Common myeloid progenitor, CD34-positive (primary cell): Measurements from ENCODE around the gene CDC14A.
"Not testable (repeated sequence)": the region's sequence is repeated elsewhere in the genome, so short reads cannot be mapped to it uniquely, and the experiment has no call there.

Experiments used
- CTCF ChIA-PET: fragments of 350-600 bp; sonication (Branson Sonifier 250); formaldehyde crosslinking; loops from one replicate; lab custom pipeline; 2021; ENCODE audit warnings: antibody characterized with exemption; lab: Charles Lee
- POLR2A ChIA-PET: fragments of 350-600 bp; sonication (Branson Sonifier 250); formaldehyde crosslinking; loops from one replicate; lab custom pipeline; 2021; ENCODE audit warnings: antibody characterized with exemption; lab: Charles Lee
- DNase-seq, 3 donors: peaks; one replicate each; pipeline versions ENCODE4 v3.0.0 to v3.0.0-alpha.2; 2013
- H3K27ac ChIP-seq, 2 experiments: 1 replicate in 1 of 2; 2 replicates in 1 of 2; pipeline ENCODE4 v1.7.0; 2013; ENCODE audit warnings: inconsistent platforms in 2 of 2, low read length in 2 of 2, mild to moderate bottlenecking in 2 of 2, low read depth in 1 of 2, moderate library complexity in 1 of 2; ENCODE audit not compliant: severe bottlenecking in 2 of 2, insufficient read depth in 1 of 2, poor library complexity in 1 of 2
- H3K27me3 ChIP-seq, 5 experiments: replicated peaks in 2 of 5; 1 replicate in 3 of 5; 2 replicates in 2 of 5; pipeline versions ENCODE4 v1.6.1 to v1.7.0; 2013; ENCODE audit warnings: low read length in 4 of 5, mild to moderate bottlenecking in 2 of 5, moderate library complexity in 2 of 5, inconsistent platforms in 1 of 5; ENCODE audit not compliant: insufficient read depth in 5 of 5, control insufficient read depth in 4 of 5
- H3K36me3 ChIP-seq, 4 experiments: 1 replicate in 2 of 4; 2 replicates in 2 of 4; pipeline versions ENCODE4 v1.6.1 to v1.7.0; 2013; ENCODE audit warnings: low read length in 3 of 4, control low read depth in 1 of 4, mild to moderate bottlenecking in 1 of 4; ENCODE audit not compliant: control insufficient read depth in 4 of 4, insufficient read depth in 4 of 4
- H3K4me1 ChIP-seq, 4 experiments: 1 replicate in 3 of 4; 2 replicates in 1 of 4; pipeline versions ENCODE4 v1.6.1 to v1.7.1; 2013; ENCODE audit warnings: low read length in 3 of 4, mild to moderate bottlenecking in 3 of 4, control low read depth in 1 of 4, inconsistent platforms in 1 of 4, moderate library complexity in 1 of 4; ENCODE audit not compliant: control insufficient read depth in 4 of 4, insufficient read depth in 4 of 4; ENCODE audit errors: control extremely low read depth in 1 of 4
- H3K4me3 ChIP-seq, 7 experiments: 1 replicate in 4 of 7; 2 replicates in 3 of 7; pipeline versions ENCODE4 v1.5.1 to v1.7.0; 2013; ENCODE audit warnings: mild to moderate bottlenecking in 7 of 7, low read length in 6 of 7, moderate library complexity in 6 of 7, inconsistent platforms in 2 of 7, low read depth in 2 of 7, control low read depth in 1 of 7; ENCODE audit not compliant: insufficient read depth in 4 of 7, control insufficient read depth in 1 of 7; ENCODE audit errors: extremely low read depth in 1 of 7
- H3K9me3 ChIP-seq, 5 experiments: 1 replicate in 4 of 5; 2 replicates in 1 of 5; pipeline versions ENCODE4 v1.6.1 to v1.7.1; 2013; ENCODE audit warnings: low read length in 4 of 5, mild to moderate bottlenecking in 2 of 5, inconsistent platforms in 1 of 5, low read depth in 1 of 5, moderate library complexity in 1 of 5; ENCODE audit not compliant: control insufficient read depth in 4 of 5, insufficient read depth in 2 of 5; ENCODE audit errors: control extremely low read depth in 1 of 5
- WGBS: methylation state at CpG from one replicate; pipeline ENCODE4 v1.1.5; 2013; ENCODE audit not compliant: insufficient coverage; 5-methylcytosine and 5-hydroxymethylcytosine counted together

Gene CDC14A

GRCh38 chr1:100405902-100406301, 53.6 kb downstream of the CDC14A start:
- H3K9me3 ChIP-seq, POLR2A ChIA-PET, H3K27ac ChIP-seq, DNase-seq, H3K4me1 ChIP-seq, H3K36me3 ChIP-seq, H3K4me3 ChIP-seq, H3K27me3 ChIP-seq: not testable (repeated sequence)
- CTCF ChIA-PET, result interaction anchor here (0.9 kb wide), 1 partner anchor 17 kb away, joined by 3 read pairs; no protein-coding TSS in a partner anchor
- WGBS, result 100% methylated on average over 2 of the region's 5 CpGs

- POLR2A ChIA-PET, H3K4me3 ChIP-seq, H3K4me1 ChIP-seq, H3K27ac ChIP-seq, H3K27me3 ChIP-seq, DNase-seq, H3K9me3 ChIP-seq, H3K36me3 ChIP-seq: not testable (repeated sequence)
- CTCF ChIA-PET, result interaction anchor here (1.6 kb wide), 1 partner anchor 17 kb away, joined by 4 read pairs; no protein-coding TSS in a partner anchor
- WGBS, result 100% methylated on average over 1 of the region's 3 CpGs
Measured at GRCh38 chr1:100407390-100407789, 55.1 kb downstream of the CDC14A start.

GRCh38 chr1:100411019-100411418, 58.7 kb downstream of the CDC14A start:
- POLR2A ChIA-PET, result no interaction called here
- H3K9me3 ChIP-seq, result no peaks in the 10 kb centered on the region
- no peak overlapping the region for H3K4me3 ChIP-seq
- peaks cover 0 to 12% (median 2%) of the 10 kb centered on the region in 4 experiments for H3K4me1 ChIP-seq
- H3K27ac ChIP-seq, result no peak overlapping the region
- H3K27me3 ChIP-seq, result no peaks in the 10 kb centered on the region
- 98% methylated on average over 3 of the region's 4 CpGs for WGBS
- DNase-seq, result no peak
- peaks cover 0 to 4% (median 0%) of the 10 kb centered on the region in 4 experiments for H3K36me3 ChIP-seq
- CTCF ChIA-PET, result interaction anchor here (1.1 to 1.9 kb wide), 2 partner anchors 13 to 50 kb away, joined by 3 to 4 read pairs; no protein-coding TSS in a partner anchor

GRCh38 chr1:100411574-100411973, 59.3 kb downstream of the CDC14A start:
- no peaks in the 10 kb centered on the region for H3K9me3 ChIP-seq
- no peak overlapping the region for H3K27ac ChIP-seq
- ChIA-PET CTCF (interaction anchor here (1.1 to 1.4 kb wide), 2 partner anchors 24 to 51 kb away, joined by 3 read pairs; no protein-coding TSS in a partner anchor), POLR2A (no interaction called here)
- H3K4me1 ChIP-seq, result peaks cover 0 to 12% (median 2%) of the 10 kb centered on the region in 4 experiments
- no peak overlapping the region for H3K4me3 ChIP-seq
- H3K27me3 ChIP-seq, result no peaks in the 10 kb centered on the region
- DNase-seq, result no peak
- H3K36me3 ChIP-seq, result peaks cover 0 to 4% (median 0%) of the 10 kb centered on the region in 4 experiments

GRCh38 chr1:100413035-100413434, 60.7 kb downstream of the CDC14A start:
- no peaks in the 10 kb centered on the region for H3K27me3 ChIP-seq
- H3K4me1 ChIP-seq, result peaks cover 0 to 12% (median 2%) of the 10 kb centered on the region in 4 experiments
- H3K27ac ChIP-seq, result no peak overlapping the region
- CTCF ChIA-PET, result interaction anchor here (0.6 to 3.0 kb wide), 5 partner anchors 9 to 44 kb away, joined by 3 to 16 read pairs (median 4); no protein-coding TSS in a partner anchor
- H3K4me3 ChIP-seq, result no peak overlapping the region
- 100% methylated on average over 2 of the region's 2 CpGs for WGBS
- peaks cover 0 to 4% (median 1%) of the 10 kb centered on the region in 4 experiments for H3K36me3 ChIP-seq
- H3K9me3 ChIP-seq, result no peaks in the 10 kb centered on the region
- DNase-seq, result no peak
- POLR2A ChIA-PET, result interaction anchor here (2.4 kb wide), 1 partner anchor 10 kb away, joined by 5 read pairs; no protein-coding TSS in a partner anchor

GRCh38 chr1:100414693-100415497, 62.6 kb downstream of the CDC14A start:
- CTCF ChIA-PET, result interaction anchor here (0.9 to 3.0 kb wide), 4 partner anchors 9 to 24 kb away, joined by 3 to 16 read pairs (median 4); no protein-coding TSS in a partner anchor
- WGBS, result 100% methylated on average over 2 of the region's 5 CpGs
- Histone ChIP-seq H3K36me3 (peaks cover 0 to 4% (median 0%) of the 10 kb centered on the region in 4 experiments), H3K27me3 (no peaks in the 10 kb centered on the region), H3K9me3 (no peaks in the 10 kb centered on the region), H3K4me3 (no peak overlapping the region), H3K27ac (no peak overlapping the region), H3K4me1 (peaks cover 0 to 12% (median 2%) of the 10 kb centered on the region in 4 experiments)
- DNase-seq, result no peak
- POLR2A ChIA-PET, result interaction anchor here (0.6 to 2.4 kb wide), 2 partner anchors 9 to 46 kb away, joined by 5 read pairs; no protein-coding TSS in a partner anchor

- Histone ChIP-seq H3K4me3 (no peak overlapping the region), H3K36me3 (peaks cover 0 to 4% (median 0%) of the 10 kb centered on the region in 4 experiments), H3K27ac (no peak overlapping the region), H3K4me1 (peaks cover 0 to 12% (median 2%) of the 10 kb centered on the region in 4 experiments), H3K9me3 (no peaks in the 10 kb centered on the region), H3K27me3 (no peaks in the 10 kb centered on the region)
- CTCF ChIA-PET, result interaction anchor here (3.0 kb wide), 1 partner anchor 8 kb away, joined by 16 read pairs; no protein-coding TSS in a partner anchor
- DNase-seq, result no peak
- POLR2A ChIA-PET, result interaction anchor here (0.6 to 2.4 kb wide), 2 partner anchors 8 to 46 kb away, joined by 5 read pairs; no protein-coding TSS in a partner anchor
Measured at GRCh38 chr1:100415498-100415778, 63.1 kb downstream of the CDC14A start.
